Activated CD4-positive, alpha-beta T cell treated with anti-CD3 and anti-CD28 coated beads, Interleukin-2, amount 50 U/mL, for 16 hours (primary cell): ENCODE measurements around the gene ITGB2.

Source experiments
- DNase-seq: peaks from one replicate; pipeline ENCODE4 v3.0.0-alpha.2; 2020

ITGB2 gene

GRCh38 chr21:44920694-44921604 is at the start of gene ITGB2:
ITGB2 (minus strand) TSS chr21:44920899; CDS start chr21:44910782, 10,117 bp downstream.
- peak; percentile 87 for DNase-seq

DNA sequence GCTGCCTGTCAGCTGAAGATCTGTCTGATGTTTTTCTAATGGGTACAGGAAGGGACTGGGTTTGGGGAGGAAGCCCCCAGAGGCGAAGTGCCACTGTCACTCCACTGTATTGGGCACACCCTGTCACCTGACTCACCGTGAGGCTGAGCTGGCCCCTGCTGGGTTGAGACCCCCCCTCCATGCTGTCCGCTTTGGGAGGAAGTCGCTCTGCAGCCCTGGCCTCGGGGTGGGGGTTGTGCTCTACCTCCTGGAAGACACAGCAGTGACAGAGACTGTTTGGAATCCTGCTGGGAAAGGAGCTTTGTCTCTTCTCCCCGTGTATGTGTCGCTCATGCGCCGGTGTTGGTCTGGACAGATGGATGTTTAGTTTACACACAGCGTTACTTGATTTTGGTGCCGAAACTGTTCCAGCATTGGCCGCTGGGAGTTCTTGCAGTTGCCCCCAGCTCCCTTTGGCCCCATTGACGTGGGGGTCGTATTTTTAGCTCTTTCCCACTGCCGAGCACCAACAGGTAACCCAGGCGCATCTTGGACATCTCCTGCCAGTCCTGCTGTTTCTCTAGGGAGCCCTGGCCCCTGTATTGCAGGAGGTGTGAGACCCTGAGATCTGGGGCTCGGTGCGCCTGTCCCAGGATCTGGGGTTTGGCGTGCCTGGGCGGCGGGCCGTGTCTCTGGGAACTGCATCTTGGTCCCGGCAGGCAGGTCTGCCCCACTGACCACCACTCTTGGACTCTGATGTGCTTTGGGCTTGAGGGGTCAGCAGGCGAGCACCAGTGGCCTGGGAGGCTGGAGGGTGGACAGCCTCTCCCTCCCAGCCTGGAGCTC is 49.4 kb upstream of the ITGB2 start:
- DNase-seq: no peak

GRCh38 chr21:44969066-44969670 is 48.5 kb upstream of the ITGB2 start:
- no peak for DNase-seq

DNA sequence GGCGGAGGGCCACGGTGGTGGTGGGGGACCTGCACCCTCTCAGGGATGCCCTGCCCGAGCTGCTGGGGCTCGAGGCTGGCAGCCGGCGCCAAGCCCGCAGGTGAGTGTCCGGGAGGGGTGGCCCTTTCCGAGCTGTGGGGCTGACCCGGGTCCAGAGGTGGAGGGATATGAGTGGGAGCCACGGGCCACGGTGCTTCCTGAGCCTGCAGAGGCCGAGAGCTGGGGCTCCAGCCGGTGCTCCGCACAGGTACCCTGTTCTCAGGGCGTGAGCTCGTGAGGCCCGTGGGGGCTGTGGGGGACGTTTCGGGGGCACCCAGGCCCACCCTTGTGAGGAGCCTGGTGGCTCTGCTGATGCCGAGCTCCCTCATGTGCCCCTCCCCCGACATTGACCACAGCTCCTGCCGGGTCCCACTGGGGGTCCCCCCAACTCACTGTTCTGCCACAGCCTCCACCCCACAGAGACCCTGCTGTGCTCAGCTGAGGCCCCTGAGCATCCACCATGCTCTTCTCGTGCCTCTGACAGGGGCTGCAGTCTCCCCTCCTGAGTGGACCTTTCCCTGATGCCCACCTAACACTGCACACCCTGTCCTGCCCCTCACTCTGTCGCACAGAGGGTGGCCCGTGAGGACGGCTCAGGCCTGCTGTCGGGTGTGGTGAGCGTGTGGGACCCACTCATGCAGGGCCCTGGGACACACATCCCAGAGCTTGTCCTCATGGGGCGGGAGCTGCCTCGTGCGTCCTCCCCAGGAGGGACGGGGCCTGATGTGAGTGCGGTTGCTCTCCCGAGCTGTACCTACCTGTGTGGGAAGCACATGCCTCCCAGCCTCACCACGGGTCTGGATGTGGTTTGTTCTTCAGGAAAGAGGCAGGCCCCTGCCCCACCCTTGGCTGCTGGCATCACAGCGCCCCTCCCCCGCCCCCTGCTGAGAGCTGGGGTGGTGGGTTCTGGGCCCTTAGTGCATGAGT is 46.7 kb upstream of the ITGB2 start:
- DNase-seq: no peak

- no peak for DNase-seq
Observed at GRCh38 chr21:44966135-44967081, 45.7 kb upstream of the ITGB2 start.

DNA sequence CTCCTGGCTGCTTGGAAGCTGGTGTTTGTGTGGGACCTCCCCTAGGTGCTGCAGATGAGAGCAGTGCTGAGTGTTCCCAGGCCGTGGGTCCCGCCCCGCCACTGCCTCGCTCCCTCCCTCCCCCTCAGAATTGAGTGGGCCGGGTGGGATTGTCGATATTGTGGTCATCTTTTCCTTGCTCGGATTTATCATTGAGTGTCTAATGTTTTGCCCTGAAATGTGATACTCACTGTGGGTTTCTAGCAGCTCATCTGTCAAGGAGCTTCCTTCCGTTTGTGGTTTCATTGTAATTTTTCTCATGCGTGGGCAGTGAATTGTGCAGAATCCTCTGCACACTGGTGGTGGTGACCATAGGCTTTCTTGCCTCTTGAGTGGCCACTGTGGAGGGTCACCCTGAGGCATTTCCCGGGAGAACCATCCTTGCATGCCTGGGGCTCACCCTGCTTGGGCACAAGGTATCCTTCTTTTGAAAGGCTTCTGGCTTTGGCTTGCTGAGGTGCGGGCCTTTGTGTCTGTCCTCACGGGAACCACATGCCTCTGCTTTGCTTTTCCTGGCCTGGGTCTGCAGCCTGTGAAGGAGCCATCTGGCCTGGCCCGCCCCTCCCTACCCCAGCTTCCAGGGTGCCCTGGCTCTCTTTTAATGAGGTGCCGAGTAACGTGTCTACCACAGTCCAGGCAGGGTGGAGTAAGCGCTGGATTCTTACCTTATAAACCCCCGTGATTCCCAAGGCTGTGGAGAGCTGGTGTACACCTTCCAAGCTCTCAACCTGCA is 44.7 kb upstream of the ITGB2 start:
- DNase-seq: peak; percentile 48

- DNase-seq: no peak
Observed at GRCh38 chr21:44964381-44964780, 43.7 kb upstream of the ITGB2 start.

DNA sequence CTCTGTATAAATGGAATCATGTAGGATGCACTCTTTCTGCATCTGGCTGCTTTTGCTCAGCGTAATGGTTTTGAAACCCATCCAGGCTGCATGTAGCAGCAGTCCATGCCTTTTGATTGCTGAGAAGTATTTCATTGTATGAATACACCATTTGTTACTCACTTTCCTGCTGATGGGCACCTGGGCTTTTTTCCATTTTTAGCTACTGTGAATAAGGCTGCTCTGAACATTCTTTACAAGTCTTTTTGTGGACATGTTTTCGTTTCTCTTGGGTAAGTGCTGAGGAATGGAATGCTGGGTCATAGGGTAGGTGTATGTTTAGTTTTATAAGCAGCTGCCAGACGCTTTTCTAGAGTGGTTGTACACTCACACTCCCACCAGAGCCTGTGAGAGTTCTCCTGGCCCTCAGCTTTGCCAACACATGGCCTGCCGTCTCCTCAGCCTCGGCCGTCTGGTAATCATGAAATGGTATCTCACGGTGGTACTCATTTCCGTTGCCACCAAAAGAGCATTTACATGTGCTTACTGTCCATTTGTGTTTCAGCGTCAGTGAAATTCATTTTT is 41.8 kb upstream of the ITGB2 start:
- no peak for DNase-seq

- DNase-seq: no peak
Observed at GRCh38 chr21:44960141-44961092, 39.7 kb upstream of the ITGB2 start.

GRCh38 chr21:44959376-44960091 is 38.8 kb upstream of the ITGB2 start:
- DNase-seq: no peak

- DNase-seq: no peak
Observed at GRCh38 chr21:44958471-44959191, 37.9 kb upstream of the ITGB2 start.

- no peak for DNase-seq
Observed at GRCh38 chr21:44957901-44958451, 37.3 kb upstream of the ITGB2 start.

- DNase-seq: no peak
Observed at GRCh38 chr21:44957047-44957831, 36.5 kb upstream of the ITGB2 start.

DNA sequence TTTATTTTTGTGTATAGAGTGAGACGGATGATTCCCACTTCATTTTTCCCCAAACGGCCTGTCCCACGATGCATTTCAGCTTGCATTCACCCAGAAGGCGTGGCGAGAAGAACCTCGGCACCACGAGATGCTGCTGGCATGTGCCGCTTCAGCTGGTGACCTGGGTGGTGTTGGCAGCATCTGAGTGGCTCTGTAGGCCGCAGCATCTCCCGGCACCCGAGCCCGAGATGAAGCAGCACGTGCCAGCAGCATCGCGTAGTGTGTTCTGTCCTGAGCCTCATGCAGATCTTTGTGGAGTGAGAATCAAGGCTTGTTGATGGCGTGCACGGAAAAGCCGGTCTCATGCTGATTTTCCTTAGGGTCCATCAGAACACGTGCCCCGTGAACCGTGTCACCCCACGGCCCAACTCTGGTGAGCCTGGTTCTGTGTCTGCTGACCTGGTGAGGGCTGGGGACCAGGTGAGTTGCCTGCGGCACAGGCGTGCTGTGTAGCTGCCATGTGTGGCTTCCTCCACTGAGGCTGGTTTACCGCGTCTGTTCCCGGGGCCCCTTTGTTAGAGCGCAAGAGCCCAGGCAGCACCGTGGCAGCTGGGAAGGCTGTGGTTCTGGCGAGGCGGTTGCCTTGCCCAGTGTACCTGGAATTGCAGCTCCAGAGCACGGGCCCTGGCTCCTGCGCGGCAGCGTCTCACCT is 35.8 kb upstream of the ITGB2 start:
- no peak for DNase-seq

DNA sequence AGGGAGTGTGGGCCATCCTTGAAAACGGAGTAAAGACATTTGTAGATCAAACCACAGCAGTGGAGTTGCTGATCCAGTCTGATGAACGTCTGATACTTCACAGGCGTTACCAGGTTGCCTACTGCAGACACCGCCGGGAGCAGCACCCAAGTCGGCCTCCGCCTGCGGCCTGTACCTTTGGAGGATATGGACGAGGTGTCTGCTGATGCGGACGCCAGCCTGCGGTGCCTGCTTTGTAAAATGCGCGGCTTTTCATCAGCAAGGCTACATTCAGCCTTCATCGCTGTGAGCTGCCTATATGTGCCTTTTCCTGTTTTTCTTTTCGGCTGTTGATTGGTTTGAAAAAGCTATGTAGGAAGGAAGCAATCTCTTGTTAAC is 35.1 kb upstream of the ITGB2 start:
- DNase-seq: no peak
